Chondrocyte (in vitro differentiated cells): ENCODE results near the gene SPOCK1. TPM values are rescaled to one million over a fixed set of nuclear protein-coding genes. Genes with fewer than 3 reads are reported as not detected.

ENCODE experiments used
- DNase-seq: peaks from one replicate; pipeline ENCODE4 v3.0.0; 2021; ENCODE audit warnings: mixed read lengths, low spot score
- H3K27ac Mint-ChIP-seq: one replicate; pipeline ENCODE4 v1.8.0; 2021; ENCODE audit warnings: mild to moderate bottlenecking, moderate library complexity, mixed read lengths; ENCODE audit not compliant: unreplicated experiment
- H3K27me3 Mint-ChIP-seq: 2 replicates; pipeline ENCODE4 v1.8.0; 2021; ENCODE audit warnings: low read depth, mixed read lengths
- H3K36me3 Mint-ChIP-seq: 2 replicates; pipeline ENCODE4 v1.8.0; 2021; ENCODE audit warnings: low read depth, mixed read lengths
- H3K4me1 Mint-ChIP-seq: 2 replicates; pipeline ENCODE4 v1.8.0; 2021; ENCODE audit warnings: low read depth, mild to moderate bottlenecking, mixed read lengths
- H3K4me3 Mint-ChIP-seq: one replicate; pipeline ENCODE4 v1.8.0; 2021; ENCODE audit warnings: mild to moderate bottlenecking, moderate library complexity, mixed read lengths; ENCODE audit not compliant: unreplicated experiment
- H3K9me3 Mint-ChIP-seq: 2 replicates; pipeline ENCODE4 v1.8.0; 2021; ENCODE audit warnings: low read depth, mixed read lengths
- CTCF ChIP-seq: fragments of 200-600 bp; sonication (generic); IDR thresholded peaks from 2 replicates; pipeline ENCODE4 v1.5.0; 2021; ENCODE audit warnings: antibody characterized with exemption, mild to moderate bottlenecking, moderate library complexity
- total RNA-seq: library from RNA; stranded (reverse); gene quantifications from 3 replicates; pipeline ENCODE4 v1.2.1, GENCODE V29; 2021

Gene SPOCK1
- total RNA-seq, 1 donor from 2014 or later = 127 TPM

DNA sequence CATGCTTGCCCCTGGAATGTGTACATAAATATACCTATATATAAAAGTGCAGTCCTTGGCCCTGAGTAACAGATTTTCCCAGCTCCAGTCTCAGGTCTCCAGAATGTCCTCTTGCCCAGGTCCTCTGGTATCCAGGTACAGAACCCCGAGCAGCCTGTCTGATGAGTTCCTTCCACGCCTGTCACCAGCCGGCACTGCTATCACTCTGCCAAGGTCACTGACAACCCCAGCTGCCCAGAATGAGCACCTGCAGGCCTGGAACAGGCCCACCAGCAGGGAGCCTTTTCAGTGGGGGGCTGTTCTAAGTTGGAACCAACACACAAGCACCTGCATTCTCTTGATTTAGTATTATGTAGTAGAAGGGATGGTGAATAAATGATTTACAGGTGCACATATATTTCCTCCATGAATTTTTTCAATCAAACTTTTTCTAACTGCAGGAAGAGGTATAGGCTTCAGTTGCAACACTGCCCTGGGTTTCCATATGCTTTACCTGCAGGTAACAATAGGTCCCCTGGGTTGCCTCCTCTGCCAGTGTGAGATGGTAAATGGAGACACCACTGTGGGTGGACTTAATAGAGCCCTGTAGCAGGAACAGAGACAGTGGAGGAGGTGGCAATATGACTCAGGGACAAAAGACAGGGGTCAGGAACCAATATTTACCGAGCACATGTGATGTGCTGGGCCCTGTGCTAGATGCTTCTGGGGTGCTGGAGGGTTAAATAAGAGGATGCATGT, 291.9 kb downstream of the SPOCK1 start:
- no peak for TF ChIP-seq CTCF
- peaks cover 3% of the 10 kb centered on the region for H3K27me3 Mint-ChIP-seq
- DNase-seq = no peak
- peaks cover 15% of the 10 kb centered on the region for H3K4me1 Mint-ChIP-seq
- no peak overlapping the region for H3K4me3 Mint-ChIP-seq
- no peaks in the 10 kb centered on the region for H3K36me3 Mint-ChIP-seq
- no peak overlapping the region for H3K27ac Mint-ChIP-seq
- no peaks in the 10 kb centered on the region for H3K9me3 Mint-ChIP-seq

GRCh38 chr5:137206030-137206715, 293.0 kb downstream of the SPOCK1 start:
- H3K27me3 Mint-ChIP-seq = peaks cover 3% of the 10 kb centered on the region
- no peak overlapping the region for H3K4me3 Mint-ChIP-seq
- TF ChIP-seq CTCF = peak; percentile 25
- peak overlapping the region; percentile 6 for H3K27ac Mint-ChIP-seq
- H3K4me1 Mint-ChIP-seq = peaks cover 24% of the 10 kb centered on the region
- DNase-seq = no peak
- no peaks in the 10 kb centered on the region for H3K36me3 Mint-ChIP-seq
- H3K9me3 Mint-ChIP-seq = no peaks in the 10 kb centered on the region

GRCh38 chr5:137205231-137206027, 293.7 kb downstream of the SPOCK1 start:
- Mint-ChIP-seq H3K36me3 (no peaks in the 10 kb centered on the region), H3K9me3 (no peaks in the 10 kb centered on the region), H3K4me3 (no peak overlapping the region), H3K27ac (no peak overlapping the region), H3K27me3 (peaks cover 3% of the 10 kb centered on the region), H3K4me1 (peaks cover 24% of the 10 kb centered on the region)
- no peak for DNase-seq
- no peak for TF ChIP-seq CTCF

- no peaks in the 10 kb centered on the region for H3K36me3 Mint-ChIP-seq
- H3K4me1 Mint-ChIP-seq = peaks cover 34% of the 10 kb centered on the region
- H3K4me3 Mint-ChIP-seq = no peak overlapping the region
- peaks cover 3% of the 10 kb centered on the region for H3K27me3 Mint-ChIP-seq
- H3K9me3 Mint-ChIP-seq = no peaks in the 10 kb centered on the region
- DNase-seq = no peak
- no peak for TF ChIP-seq CTCF
- no peak overlapping the region for H3K27ac Mint-ChIP-seq
Measured at GRCh38 chr5:137203011-137203632, 296.0 kb downstream of the SPOCK1 start.

- Mint-ChIP-seq H3K9me3 (no peaks in the 10 kb centered on the region), H3K4me1 (peaks cover 34% of the 10 kb centered on the region), H3K27ac (no peak overlapping the region), H3K36me3 (no peaks in the 10 kb centered on the region), H3K4me3 (no peak overlapping the region), H3K27me3 (peaks cover 3% of the 10 kb centered on the region)
- no peak for DNase-seq
- TF ChIP-seq CTCF = peak; percentile 24
Measured at GRCh38 chr5:137201876-137202275, 297.2 kb downstream of the SPOCK1 start.
